Hematopoietic multipotent progenitor cell treated with erythropoietin and hydrocortisone succinate and interleukin-3 and kit ligand, for 17 days (in vitro differentiated cells): ENCODE measurements around the gene SEMA4C.

Experiments used
- DNase-seq: peaks from one replicate; pipeline ENCODE4 v3.0.0-alpha.2; 2015; ENCODE audit warnings: low spot score

The SEMA4C gene

DNA sequence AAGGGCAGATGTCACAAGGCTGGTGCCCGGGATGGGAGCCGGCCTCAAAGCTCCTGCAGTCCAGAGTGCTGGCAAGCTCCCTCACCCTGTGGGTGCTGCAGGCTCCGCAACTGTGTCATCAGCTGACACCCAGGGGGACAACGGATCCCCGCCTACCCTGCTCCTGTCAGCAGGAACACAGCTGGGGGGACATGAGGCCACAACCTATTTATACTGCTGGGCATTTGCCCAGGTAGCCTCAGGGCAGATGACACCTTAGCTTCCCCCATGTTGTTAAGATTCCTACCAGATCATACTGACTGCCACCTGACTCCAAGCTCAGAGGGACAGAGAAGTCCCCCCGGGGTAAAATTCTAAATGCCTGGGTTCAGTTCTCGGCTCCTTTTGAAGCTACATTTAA lies 27.3 kb downstream of the SEMA4C start:
- DNase-seq, result no peak

- no peak for DNase-seq
Measured at GRCh38 chr2:96841701-96842495, 28.0 kb downstream of the SEMA4C start.

- DNase-seq, result no peak
Measured at GRCh38 chr2:96839875-96840850, 29.7 kb downstream of the SEMA4C start.

DNA sequence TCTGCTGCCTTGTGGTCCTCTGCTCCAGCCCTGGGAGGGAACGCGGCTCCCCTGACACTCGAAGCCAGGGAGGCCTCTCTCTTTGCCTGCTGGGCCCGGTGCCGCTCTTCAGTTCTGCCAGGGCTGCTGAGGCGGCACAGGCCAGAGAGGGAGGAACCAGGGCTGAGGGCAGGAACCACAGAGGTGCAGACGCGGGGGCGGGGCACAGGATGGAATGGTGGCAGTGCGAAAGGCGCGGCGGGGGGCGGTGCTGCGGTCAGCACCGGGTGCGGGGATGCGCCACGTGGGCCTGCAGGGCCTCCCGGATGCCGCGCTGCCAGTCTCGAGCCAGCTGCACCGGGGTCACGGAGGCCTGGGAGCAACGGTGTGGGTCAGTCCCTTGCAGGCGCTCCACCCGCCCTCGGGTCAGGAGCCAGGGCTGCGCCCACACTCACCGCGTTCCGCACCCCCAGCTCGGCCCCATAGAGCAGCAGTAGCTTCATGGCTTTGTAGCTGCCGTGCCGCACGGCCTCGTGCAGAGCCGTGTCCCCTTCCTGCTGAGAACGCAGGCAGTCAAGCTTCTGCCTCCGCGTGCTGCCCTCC lies 30.5 kb downstream of the SEMA4C start:
- DNase-seq, result no peak

GRCh38 chr2:96838345-96839292 lies 31.3 kb downstream of the SEMA4C start:
- DNase-seq, result no peak

DNA sequence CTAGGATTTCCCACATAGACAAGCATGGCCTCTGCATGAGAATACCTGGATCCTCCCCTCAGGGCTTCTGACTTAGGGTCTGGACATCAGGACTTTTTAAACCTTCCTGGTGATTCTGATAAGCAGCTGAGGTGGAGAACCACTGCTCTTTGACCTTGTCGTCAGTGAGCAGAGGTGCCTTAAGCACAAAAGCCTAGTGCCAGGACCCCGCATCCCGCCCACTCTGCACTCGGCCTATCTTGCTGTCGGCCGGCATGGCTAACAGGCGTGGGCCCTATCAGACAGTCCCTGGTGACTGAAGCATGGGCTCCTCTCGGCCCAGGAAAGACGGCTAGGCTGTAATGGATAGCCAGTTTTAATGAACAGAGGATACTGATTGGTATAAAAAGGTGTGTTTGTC lies 32.3 kb downstream of the SEMA4C start:
- DNase-seq, result no peak

DNA sequence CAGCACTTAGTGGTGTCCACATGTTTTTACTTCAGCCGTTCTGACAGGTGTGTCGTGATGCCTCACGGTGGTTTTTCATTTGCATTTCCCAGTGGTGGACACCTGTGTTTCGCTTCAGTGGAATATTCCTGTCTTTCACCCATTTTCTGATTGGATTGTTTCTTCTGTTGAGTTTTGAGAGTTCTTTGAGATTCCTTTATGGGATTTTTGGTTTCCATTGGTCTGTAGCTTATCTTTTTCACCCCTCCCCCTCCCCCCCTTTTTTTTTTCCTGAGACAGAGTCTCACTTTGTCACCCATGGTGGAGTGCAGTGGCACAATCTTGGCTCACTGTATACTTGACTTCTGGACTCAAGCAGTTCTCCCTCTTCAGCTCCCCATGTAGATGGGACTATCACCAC lies 34.0 kb downstream of the SEMA4C start:
- DNase-seq, result no peak

GRCh38 chr2:96832754-96833507 lies 36.9 kb downstream of the SEMA4C start:
- no peak for DNase-seq

DNA sequence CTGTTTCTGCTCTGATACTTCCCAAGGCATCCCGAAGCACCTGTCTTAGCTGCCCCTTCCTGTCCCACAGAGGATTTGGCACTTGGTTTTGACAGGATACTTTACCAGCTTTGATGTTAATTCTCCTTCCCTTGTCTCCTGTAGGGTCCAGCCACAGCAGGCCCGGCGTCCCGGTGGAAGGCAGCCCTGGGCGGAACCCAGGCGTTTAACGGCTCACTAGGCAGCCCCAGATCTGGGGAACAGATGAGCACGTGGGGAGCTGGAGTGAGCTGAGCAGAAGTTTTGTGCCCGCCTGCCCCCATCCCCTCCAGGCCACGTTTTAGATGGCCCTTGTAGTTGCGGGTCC lies 37.5 kb downstream of the SEMA4C start:
- no peak for DNase-seq

DNA sequence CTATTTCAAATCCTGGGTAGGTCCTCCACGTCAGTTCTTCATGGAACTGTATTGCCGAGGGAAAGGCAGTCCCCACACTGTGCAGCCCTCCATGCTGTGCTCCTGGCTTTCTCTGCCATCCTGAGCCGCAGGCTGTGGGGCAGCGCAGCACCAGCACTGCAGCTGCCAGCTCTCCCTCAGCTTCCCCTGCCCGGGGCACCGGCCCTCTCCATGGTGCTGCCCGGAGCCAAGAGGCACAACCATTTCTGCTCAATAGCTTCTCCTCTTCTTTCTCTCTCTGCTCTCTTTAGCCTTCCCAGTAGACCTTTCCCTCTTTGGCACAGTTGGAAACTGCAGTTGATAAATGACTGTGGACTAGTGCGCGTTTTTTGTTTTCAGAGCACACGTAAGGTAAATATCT lies 38.2 kb downstream of the SEMA4C start:
- DNase-seq, result no peak

GRCh38 chr2:96830044-96830562 lies 39.8 kb downstream of the SEMA4C start:
- no peak for DNase-seq

GRCh38 chr2:96828874-96829273 lies 41.0 kb downstream of the SEMA4C start:
- DNase-seq, result no peak

- DNase-seq, result no peak
Measured at GRCh38 chr2:96828436-96828835, 41.4 kb downstream of the SEMA4C start.

- no peak for DNase-seq
Measured at GRCh38 chr2:96826546-96827278, 43.2 kb downstream of the SEMA4C start.

DNA sequence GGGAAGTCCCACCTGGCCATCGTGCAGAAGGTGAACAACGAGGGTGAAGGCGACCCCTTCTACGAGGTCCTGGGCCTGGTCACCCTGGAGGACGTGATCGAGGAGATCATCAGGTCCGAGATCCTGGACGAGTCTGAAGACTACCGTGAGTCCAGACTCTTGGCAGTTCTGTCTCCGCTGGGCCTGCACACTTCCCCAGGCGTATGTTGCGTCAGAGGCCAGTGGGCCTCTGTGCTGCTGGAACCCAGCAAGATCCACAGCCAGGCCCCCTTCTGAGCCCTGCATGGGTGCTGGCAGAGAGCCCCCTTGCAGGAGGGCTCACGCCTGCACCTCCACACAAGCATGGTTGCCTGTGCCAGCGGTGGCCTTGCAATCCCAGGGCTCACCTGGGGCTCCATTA lies 44.8 kb downstream of the SEMA4C start:
- DNase-seq, result no peak

DNA sequence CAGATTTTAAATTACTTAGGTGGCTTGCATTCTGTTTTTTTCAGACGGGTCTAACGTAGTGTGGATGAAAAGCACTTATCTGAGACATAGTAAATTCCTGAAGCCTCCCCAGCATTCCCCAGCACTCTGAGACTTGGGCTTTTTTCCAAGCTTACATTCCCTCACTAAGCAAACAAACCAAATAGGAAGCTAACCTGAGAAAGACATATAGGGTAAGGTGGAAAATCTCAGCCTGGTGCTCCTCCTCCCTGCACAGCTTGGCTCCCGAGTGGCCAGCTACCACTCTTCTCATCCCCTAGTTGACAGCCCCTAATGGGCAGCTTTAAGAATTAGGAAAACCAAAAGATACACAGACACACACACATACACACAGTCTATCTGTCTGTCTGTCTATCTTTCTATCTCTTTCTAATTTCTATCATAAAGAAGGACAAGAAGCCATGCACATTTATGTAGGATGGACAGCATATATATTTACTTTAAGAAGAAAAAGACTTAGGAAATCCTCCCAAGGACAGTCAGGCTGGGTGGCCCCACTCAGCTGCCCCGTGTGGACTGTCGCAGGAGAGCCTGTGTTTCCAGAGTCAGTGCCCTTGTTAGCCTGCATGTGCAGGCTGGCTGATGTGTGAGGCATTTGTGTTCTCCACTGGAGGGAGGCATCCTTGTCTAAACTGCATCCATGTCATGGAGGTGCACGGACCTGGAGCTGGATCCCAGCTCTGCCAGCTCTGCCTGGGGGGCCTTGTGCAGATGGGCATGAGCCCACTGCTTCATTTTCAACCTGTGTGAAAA lies 45.6 kb downstream of the SEMA4C start:
- DNase-seq, result no peak

- no peak for DNase-seq
Measured at GRCh38 chr2:96823198-96823597, 46.7 kb downstream of the SEMA4C start.

DNA sequence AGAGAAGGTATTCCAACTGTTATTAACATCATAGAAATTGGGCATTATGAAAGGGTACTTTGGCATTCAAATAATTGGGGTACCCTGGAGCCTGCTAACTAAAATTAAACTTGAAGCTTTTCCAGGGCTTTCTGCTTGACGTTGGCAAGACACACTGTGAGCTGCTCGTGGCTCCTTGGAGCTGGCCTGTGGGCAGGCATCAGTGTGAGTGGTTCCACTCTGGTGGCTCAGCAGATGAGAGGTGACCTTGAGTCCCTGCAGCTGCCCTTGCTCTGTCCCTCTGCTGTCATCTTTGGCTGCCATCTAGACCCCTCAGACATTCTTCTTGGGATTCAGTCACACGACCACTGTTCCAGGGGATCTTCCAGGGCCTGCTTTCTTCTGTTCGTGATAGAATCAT lies 47.1 kb downstream of the SEMA4C start:
- no peak for DNase-seq

GRCh38 chr2:96821113-96821675 lies 48.7 kb downstream of the SEMA4C start:
- DNase-seq, result no peak
